PC-3 (cell line): ENCODE data around the gene ERI3. TPM values are rescaled to one million over a fixed set of nuclear protein-coding genes. Genes with fewer than 3 reads are reported as not detected.

ENCODE experiments used
- ATAC-seq: fragments of 200-7000 bp; cut with Tn5 transposase; 2 replicates; pipeline ENCODE4 v1.9.1; 2020; ENCODE audit warnings: mild to moderate bottlenecking, moderate library complexity
- BruUV-seq: library from RNA; stranded (reverse); fragments of 400-500 nt; replicated peaks from 2 replicates; lab custom pipeline; 2021; lab: Mats Ljungman, UMichigan
- CTCF ChIA-PET: fragments of 300-600 bp; sonication (Branson Sonifier 250); formaldehyde crosslinking; loops from one replicate; lab custom pipeline; 2022; ENCODE audit warnings: antibody characterized with exemption; lab: Charles Lee
- POLR2A ChIA-PET: fragments of 300-600 bp; sonication (Branson Sonifier 250); formaldehyde crosslinking; loops from one replicate; lab custom pipeline; 2022; ENCODE audit warnings: antibody characterized with exemption; ENCODE audit not compliant: unreplicated experiment; lab: Charles Lee
- DNase-seq: peaks from one replicate; pipeline ENCODE4 v3.0.0-alpha.2; 2015
- H2AFZ ChIP-seq: fragments of 300-600 bp; sonication (generic); 2 replicates; pipeline ENCODE4 v1.6.0; 2016; ENCODE audit warnings: antibody characterized with exemption, low read length
- H3F3A ChIP-seq: fragments of 300-600 bp; sonication (generic); one replicate; pipeline ENCODE4 v1.6.0; 2017; ENCODE audit warnings: antibody characterized with exemption, low read length, control low read depth, mild to moderate bottlenecking; ENCODE audit not compliant: unreplicated experiment
- H3K27ac ChIP-seq: fragments of 300-600 bp; sonication (generic); 2 replicates; pipeline ENCODE4 v1.5.1; 2016; ENCODE audit warnings: mild to moderate bottlenecking, low read length
- H3K27me3 ChIP-seq: fragments of 300-600 bp; sonication (generic); 2 replicates; pipeline ENCODE4 v1.6.1; 2016; ENCODE audit warnings: low read length, mixed read lengths
- H3K36me3 ChIP-seq: fragments of 300-600 bp; sonication (generic); 2 replicates; pipeline ENCODE4 v1.6.1; 2016; ENCODE audit warnings: low read depth, mixed run types, low read length, mixed read lengths
- H3K4me1 ChIP-seq: fragments of 300-600 bp; sonication (generic); 2 replicates; pipeline ENCODE4 v1.5.1; 2016; ENCODE audit warnings: low read length; ENCODE audit not compliant: insufficient read depth
- H3K4me2 ChIP-seq: fragments of 300-600 bp; sonication (generic); 2 replicates; pipeline ENCODE4 v1.6.0; 2016; ENCODE audit warnings: low read length
- H3K4me3 ChIP-seq: fragments of 300-600 bp; sonication (generic); 2 replicates; pipeline ENCODE4 v1.5.1; 2016; ENCODE audit warnings: mild to moderate bottlenecking, low read length, mixed read lengths
- H3K79me2 ChIP-seq: fragments of 300-600 bp; sonication (generic); 2 replicates; pipeline ENCODE4 v1.6.1; 2017; ENCODE audit warnings: low read length, mixed read lengths
- H3K9ac ChIP-seq: fragments of 300-600 bp; sonication (generic); 2 replicates; pipeline ENCODE4 v1.6.0; 2016; ENCODE audit warnings: mild to moderate bottlenecking, low read length
- H3K9me2 ChIP-seq: fragments of 300-600 bp; sonication (generic); replicated peaks from 2 replicates; pipeline ENCODE4 v1.6.1; 2016; ENCODE audit warnings: mixed run types, low read length, mixed read lengths
- H3K9me3 ChIP-seq: fragments of 300-600 bp; sonication (generic); 2 replicates; pipeline ENCODE4 v1.6.1; 2016; ENCODE audit warnings: low read length, mixed read lengths
- H4K20me1 ChIP-seq: fragments of 300-600 bp; sonication (generic); 2 replicates; pipeline ENCODE4 v1.6.1; 2016; ENCODE audit warnings: low read length, mixed read lengths
- EZH2 ChIP-seq: fragments of 300-600 bp; sonication (generic); IDR thresholded peaks from one replicate; pipeline ENCODE4 v1.6.1; 2017; ENCODE audit warnings: antibody characterized with exemption, mild to moderate bottlenecking, low read length; ENCODE audit not compliant: unreplicated experiment
- EZH2phosphoT487 ChIP-seq: fragments of 300-600 bp; sonication (generic); IDR thresholded peaks from 2 replicates; pipeline ENCODE4 v1.6.1; 2018; ENCODE audit warnings: mild to moderate bottlenecking, antibody characterized with exemption, low read length, borderline replicate concordance
- intact Hi-C: fragments of 100-400 bp; cut with micrococcal nuclease; formaldehyde crosslinking; loops from 2 replicates; pipeline ENCODE4 v1.9.0; 2023
- total RNA-seq: library from RNA; depleted of rRNA; stranded (reverse); fragments of >200 nt; gene quantifications from 2 replicates; pipeline ENCODE4 v1.2.3, GENCODE V29; 2014
- TF ChIP-seq, protein P1 (sequence below): fragments of 300-600 bp; sonication (generic); conservative IDR thresholded peaks from 2 replicates; pipeline ENCODE4 v1.5.1; 2017; ENCODE audit warnings: antibody characterized with exemption, low read depth, mild to moderate bottlenecking, low read length

Gene ERI3
- total RNA-seq, 1 experiment from 2014 or later: 138 TPM

DNA sequence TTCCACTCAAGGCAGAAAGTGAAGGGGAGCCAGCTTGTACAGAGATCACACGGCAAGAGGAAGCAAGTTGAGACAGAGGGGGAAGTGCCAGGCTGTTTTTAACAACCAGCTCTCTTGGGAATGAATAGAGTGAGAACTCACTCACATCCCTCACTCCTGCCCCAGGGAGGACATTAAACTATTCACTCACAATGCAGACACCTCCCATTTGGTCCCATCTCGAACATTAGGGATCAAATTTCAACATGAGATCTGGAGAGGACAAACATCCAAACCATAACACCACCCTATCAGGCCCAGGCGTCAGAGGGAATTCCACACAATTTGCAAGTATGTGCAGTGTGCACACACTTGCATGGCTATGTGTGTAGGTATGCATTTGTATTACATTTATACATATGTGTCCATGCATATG, 79.1 kb downstream of the ERI3 start:
- intact Hi-C loops: no loop called here
- Histone ChIP-seq H3F3A (no peaks in the 10 kb centered on the region), H4K20me1 (no peaks in the 10 kb centered on the region), H3K4me2 (no peak overlapping the region), H3K4me3 (no peak overlapping the region), H3K79me2 (no peaks in the 10 kb centered on the region), H3K27me3 (no peaks in the 10 kb centered on the region), H3K9ac (no peak overlapping the region), H3K36me3 (no peaks in the 10 kb centered on the region), H3K4me1 (peaks cover 11% of the 10 kb centered on the region), H2AFZ (no peak overlapping the region), H3K9me2 (no peaks in the 10 kb centered on the region), H3K27ac (no peak overlapping the region), H3K9me3 (no peaks in the 10 kb centered on the region)
- DNase-seq (no peak), ATAC-seq (no peak)
- ChIA-PET CTCF (no interaction called here), POLR2A (no interaction called here)
- no TSS peak for BruUV-seq
- TF ChIP-seq, protein P1, sequence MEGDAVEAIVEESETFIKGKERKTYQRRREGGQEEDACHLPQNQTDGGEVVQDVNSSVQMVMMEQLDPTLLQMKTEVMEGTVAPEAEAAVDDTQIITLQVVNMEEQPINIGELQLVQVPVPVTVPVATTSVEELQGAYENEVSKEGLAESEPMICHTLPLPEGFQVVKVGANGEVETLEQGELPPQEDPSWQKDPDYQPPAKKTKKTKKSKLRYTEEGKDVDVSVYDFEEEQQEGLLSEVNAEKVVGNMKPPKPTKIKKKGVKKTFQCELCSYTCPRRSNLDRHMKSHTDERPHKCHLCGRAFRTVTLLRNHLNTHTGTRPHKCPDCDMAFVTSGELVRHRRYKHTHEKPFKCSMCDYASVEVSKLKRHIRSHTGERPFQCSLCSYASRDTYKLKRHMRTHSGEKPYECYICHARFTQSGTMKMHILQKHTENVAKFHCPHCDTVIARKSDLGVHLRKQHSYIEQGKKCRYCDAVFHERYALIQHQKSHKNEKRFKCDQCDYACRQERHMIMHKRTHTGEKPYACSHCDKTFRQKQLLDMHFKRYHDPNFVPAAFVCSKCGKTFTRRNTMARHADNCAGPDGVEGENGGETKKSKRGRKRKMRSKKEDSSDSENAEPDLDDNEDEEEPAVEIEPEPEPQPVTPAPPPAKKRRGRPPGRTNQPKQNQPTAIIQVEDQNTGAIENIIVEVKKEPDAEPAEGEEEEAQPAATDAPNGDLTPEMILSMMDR: no peak
- TF ChIP-seq EZH2phosphoT487 (no peak), EZH2 (no peak)

DNA sequence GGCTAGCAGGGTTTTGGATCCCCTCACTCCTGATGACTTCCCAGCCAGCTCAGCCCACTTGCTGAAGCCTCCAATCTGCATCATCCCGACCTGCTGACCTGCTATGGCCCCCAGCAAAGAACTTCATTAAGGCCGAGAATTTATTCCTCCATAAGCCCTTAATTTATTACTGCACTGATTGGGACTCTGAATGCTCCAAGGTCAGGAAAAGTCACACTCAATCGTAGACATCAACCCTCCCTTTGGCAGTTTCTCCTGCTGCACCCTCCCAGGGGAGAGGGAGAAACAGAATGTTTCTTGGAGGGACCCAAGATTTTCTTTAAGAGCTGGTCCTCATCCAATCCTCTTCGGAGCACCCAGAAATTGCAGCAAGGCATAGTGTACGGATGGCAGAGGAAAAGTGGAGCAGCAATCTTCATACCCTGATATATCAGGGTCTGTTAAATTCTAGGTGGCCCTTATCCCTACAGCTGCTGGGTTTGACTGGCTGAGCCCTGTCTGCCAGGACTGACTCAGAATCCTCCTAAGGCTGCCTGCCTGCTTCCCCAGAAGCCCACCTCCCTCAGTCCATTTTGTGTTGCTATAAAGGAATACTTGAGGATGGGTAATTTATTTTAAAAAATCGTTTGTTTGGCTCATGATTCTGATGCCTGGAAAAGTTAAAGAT, 79.6 kb downstream of the ERI3 start:
- Histone ChIP-seq H3K27me3 (no peaks in the 10 kb centered on the region), H3K9ac (no peak overlapping the region), H3K4me2 (no peak overlapping the region), H3K36me3 (no peaks in the 10 kb centered on the region), H3K27ac (no peak overlapping the region), H3K4me1 (peaks cover 11% of the 10 kb centered on the region), H3K79me2 (no peaks in the 10 kb centered on the region), H2AFZ (no peak overlapping the region), H3K9me3 (no peaks in the 10 kb centered on the region), H3K4me3 (no peak overlapping the region), H3F3A (no peaks in the 10 kb centered on the region), H4K20me1 (no peaks in the 10 kb centered on the region), H3K9me2 (no peaks in the 10 kb centered on the region)
- POLR2A ChIA-PET: no interaction called here
- intact Hi-C loops: no loop called here
- BruUV-seq: no TSS peak
- DNase-seq: no peak
- TF ChIP-seq EZH2 (no peak), EZH2phosphoT487 (no peak)
- TF ChIP-seq, protein P1: no peak
- CTCF ChIA-PET: no interaction called here
- no peak for ATAC-seq

DNA sequence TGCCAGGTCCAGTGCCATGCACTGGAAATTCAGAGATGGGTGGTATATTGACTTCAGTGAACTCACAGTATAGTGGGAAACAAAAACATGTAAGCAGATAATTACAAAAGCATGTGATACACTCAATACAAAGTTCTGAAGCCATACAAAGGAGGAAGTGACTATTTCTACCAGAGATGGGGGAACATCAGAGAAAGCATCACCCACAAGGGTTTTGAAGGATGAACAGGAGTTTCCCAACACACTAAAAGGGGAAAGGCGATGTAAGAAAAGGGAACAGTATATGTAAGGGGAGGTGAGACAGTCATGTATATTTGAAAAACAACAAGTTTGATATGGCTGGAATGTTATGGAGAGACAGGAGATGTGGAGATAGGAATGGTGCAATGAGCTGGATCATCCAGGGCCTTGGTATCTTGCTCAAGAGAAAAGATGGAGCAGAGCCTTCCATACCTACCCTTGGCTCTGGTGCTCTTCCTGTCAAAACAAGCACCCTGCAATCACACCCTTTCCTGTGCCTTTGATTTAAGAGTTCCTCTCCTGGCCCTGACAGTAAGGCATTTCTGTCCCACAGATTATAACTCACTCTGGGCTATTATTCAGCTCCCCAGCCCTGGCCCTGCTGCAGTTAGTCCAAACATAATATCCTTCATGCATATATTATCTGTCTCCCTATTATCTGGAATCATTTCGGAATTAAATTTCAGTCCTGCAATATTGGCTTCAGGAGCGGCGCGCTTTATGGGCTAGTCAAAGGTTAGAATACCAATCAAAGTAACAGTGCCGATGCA, 81.3 kb downstream of the ERI3 start:
- no peaks in the 10 kb centered on the region for H4K20me1 ChIP-seq
- POLR2A ChIA-PET: no interaction called here
- no peaks in the 10 kb centered on the region for H3K79me2 ChIP-seq
- H3K9me2 ChIP-seq: no peaks in the 10 kb centered on the region
- H3K4me1 ChIP-seq: peaks cover 11% of the 10 kb centered on the region
- H3F3A ChIP-seq: no peaks in the 10 kb centered on the region
- H2AFZ ChIP-seq: no peak overlapping the region
- intact Hi-C loops: no loop called here
- ATAC-seq (no peak), DNase-seq (no peak)
- BruUV-seq: no TSS peak
- no peak overlapping the region for H3K4me3 ChIP-seq
- no peaks in the 10 kb centered on the region for H3K27me3 ChIP-seq
- CTCF ChIA-PET: no interaction called here
- TF ChIP-seq EZH2phosphoT487 (no peak), EZH2 (no peak)
- TF ChIP-seq, protein P1: no peak
- H3K9me3 ChIP-seq: no peaks in the 10 kb centered on the region
- H3K9ac ChIP-seq: no peak overlapping the region
- no peak overlapping the region for H3K4me2 ChIP-seq
- no peak overlapping the region for H3K27ac ChIP-seq
- no peaks in the 10 kb centered on the region for H3K36me3 ChIP-seq
